PC-3 (cell line): ENCODE results near the gene UBAC2. TPM values are rescaled to one million over a fixed set of nuclear protein-coding genes. Genes with fewer than 3 reads are reported as not detected.

Experiments used
- ATAC-seq: fragments of 200-7000 bp; cut with Tn5 transposase; 2 replicates; pipeline ENCODE4 v1.9.1; 2020; ENCODE audit warnings: mild to moderate bottlenecking, moderate library complexity
- BruUV-seq: library from RNA; stranded (reverse); fragments of 400-500 nt; replicated peaks from 2 replicates; lab custom pipeline; 2021; lab: Mats Ljungman, UMichigan
- CTCF ChIA-PET: fragments of 300-600 bp; sonication (Branson Sonifier 250); formaldehyde crosslinking; loops from one replicate; lab custom pipeline; 2022; ENCODE audit warnings: antibody characterized with exemption; lab: Charles Lee
- POLR2A ChIA-PET: fragments of 300-600 bp; sonication (Branson Sonifier 250); formaldehyde crosslinking; loops from one replicate; lab custom pipeline; 2022; ENCODE audit warnings: antibody characterized with exemption; ENCODE audit not compliant: unreplicated experiment; lab: Charles Lee
- DNase-seq: peaks from one replicate; pipeline ENCODE4 v3.0.0-alpha.2; 2015
- H2AFZ ChIP-seq: fragments of 300-600 bp; sonication (generic); 2 replicates; pipeline ENCODE4 v1.6.0; 2016; ENCODE audit warnings: antibody characterized with exemption, low read length
- H3F3A ChIP-seq: fragments of 300-600 bp; sonication (generic); one replicate; pipeline ENCODE4 v1.6.0; 2017; ENCODE audit warnings: antibody characterized with exemption, low read length, control low read depth, mild to moderate bottlenecking; ENCODE audit not compliant: unreplicated experiment
- H3K27ac ChIP-seq: fragments of 300-600 bp; sonication (generic); 2 replicates; pipeline ENCODE4 v1.5.1; 2016; ENCODE audit warnings: mild to moderate bottlenecking, low read length
- H3K27me3 ChIP-seq: fragments of 300-600 bp; sonication (generic); 2 replicates; pipeline ENCODE4 v1.6.1; 2016; ENCODE audit warnings: low read length, mixed read lengths
- H3K36me3 ChIP-seq: fragments of 300-600 bp; sonication (generic); 2 replicates; pipeline ENCODE4 v1.6.1; 2016; ENCODE audit warnings: low read depth, mixed run types, low read length, mixed read lengths
- H3K4me1 ChIP-seq: fragments of 300-600 bp; sonication (generic); 2 replicates; pipeline ENCODE4 v1.5.1; 2016; ENCODE audit warnings: low read length; ENCODE audit not compliant: insufficient read depth
- H3K4me2 ChIP-seq: fragments of 300-600 bp; sonication (generic); 2 replicates; pipeline ENCODE4 v1.6.0; 2016; ENCODE audit warnings: low read length
- H3K4me3 ChIP-seq: fragments of 300-600 bp; sonication (generic); 2 replicates; pipeline ENCODE4 v1.5.1; 2016; ENCODE audit warnings: mild to moderate bottlenecking, low read length, mixed read lengths
- H3K79me2 ChIP-seq: fragments of 300-600 bp; sonication (generic); 2 replicates; pipeline ENCODE4 v1.6.1; 2017; ENCODE audit warnings: low read length, mixed read lengths
- H3K9ac ChIP-seq: fragments of 300-600 bp; sonication (generic); 2 replicates; pipeline ENCODE4 v1.6.0; 2016; ENCODE audit warnings: mild to moderate bottlenecking, low read length
- H3K9me2 ChIP-seq: fragments of 300-600 bp; sonication (generic); replicated peaks from 2 replicates; pipeline ENCODE4 v1.6.1; 2016; ENCODE audit warnings: mixed run types, low read length, mixed read lengths
- H3K9me3 ChIP-seq: fragments of 300-600 bp; sonication (generic); 2 replicates; pipeline ENCODE4 v1.6.1; 2016; ENCODE audit warnings: low read length, mixed read lengths
- H4K20me1 ChIP-seq: fragments of 300-600 bp; sonication (generic); 2 replicates; pipeline ENCODE4 v1.6.1; 2016; ENCODE audit warnings: low read length, mixed read lengths
- CTCF ChIP-seq: fragments of 300-600 bp; sonication (generic); conservative IDR thresholded peaks from 2 replicates; pipeline ENCODE4 v1.5.1; 2017; ENCODE audit warnings: antibody characterized with exemption, low read depth, mild to moderate bottlenecking, low read length
- EZH2 ChIP-seq: fragments of 300-600 bp; sonication (generic); IDR thresholded peaks from one replicate; pipeline ENCODE4 v1.6.1; 2017; ENCODE audit warnings: antibody characterized with exemption, mild to moderate bottlenecking, low read length; ENCODE audit not compliant: unreplicated experiment
- EZH2phosphoT487 ChIP-seq: fragments of 300-600 bp; sonication (generic); IDR thresholded peaks from 2 replicates; pipeline ENCODE4 v1.6.1; 2018; ENCODE audit warnings: mild to moderate bottlenecking, antibody characterized with exemption, low read length, borderline replicate concordance
- intact Hi-C: fragments of 100-400 bp; cut with micrococcal nuclease; formaldehyde crosslinking; loops from 2 replicates; pipeline ENCODE4 v1.9.0; 2023
- total RNA-seq: library from RNA; depleted of rRNA; stranded (reverse); fragments of >200 nt; gene quantifications from 2 replicates; pipeline ENCODE4 v1.2.3, GENCODE V29; 2014

UBAC2 gene
- total RNA-seq, 1 experiment from 2014 or later, result 34.5 TPM

- no TSS peak for BruUV-seq
- Histone ChIP-seq H3K4me3 (no peak overlapping the region), H3K36me3 (peaks cover 4% of the 10 kb centered on the region; the same call in 1 of the 2 replicates), H3K9me2 (no peaks in the 10 kb centered on the region), H3K9me3 (no peaks in the 10 kb centered on the region), H3K9ac (no peak overlapping the region), H2AFZ (no peak overlapping the region), H4K20me1 (no peaks in the 10 kb centered on the region), H3K79me2 (no peaks in the 10 kb centered on the region), H3K4me1 (no peaks in the 10 kb centered on the region; the same call in 1 of the 2 replicates), H3F3A (no peaks in the 10 kb centered on the region), H3K27ac (no peak overlapping the region), H3K4me2 (no peak overlapping the region), H3K27me3 (no peaks in the 10 kb centered on the region)
- DNase-seq, result no peak
- TF ChIP-seq EZH2, result no peak
- no peak for TF ChIP-seq CTCF
- no peak for TF ChIP-seq EZH2phosphoT487
- no peak for ATAC-seq
- POLR2A ChIA-PET, result no interaction called here
- CTCF ChIA-PET, result no interaction called here
- intact Hi-C loops, result no loop called here
These were observed 185.8 kb downstream of the UBAC2 start for GRCh38 chr13:99386495-99386894.

- no peaks in the 10 kb centered on the region for H3F3A ChIP-seq
- DNase-seq (peak; percentile 55), ATAC-seq (peak; percentile 18; the same call in 1 of the 2 replicates)
- H3K27me3 ChIP-seq, result no peaks in the 10 kb centered on the region
- H3K36me3 ChIP-seq, result peaks cover 4% of the 10 kb centered on the region; the same call in 1 of the 2 replicates
- H2AFZ ChIP-seq, result no peak overlapping the region
- H3K4me1 ChIP-seq, result no peaks in the 10 kb centered on the region; the same call in 1 of the 2 replicates
- no peak overlapping the region for H3K4me3 ChIP-seq
- no TSS peak for BruUV-seq
- no peaks in the 10 kb centered on the region for H3K9me3 ChIP-seq
- no peak overlapping the region for H3K27ac ChIP-seq
- no peak overlapping the region for H3K4me2 ChIP-seq
- no peak overlapping the region for H3K9ac ChIP-seq
- no peaks in the 10 kb centered on the region for H3K79me2 ChIP-seq
- ChIA-PET POLR2A (no interaction called here), CTCF (no interaction called here)
- intact Hi-C loops, result no loop called here
- no peaks in the 10 kb centered on the region for H4K20me1 ChIP-seq
- H3K9me2 ChIP-seq, result no peaks in the 10 kb centered on the region
- no peak for TF ChIP-seq EZH2phosphoT487
- peak; percentile 85 for TF ChIP-seq CTCF
These were observed 186.5 kb downstream of the UBAC2 start for GRCh38 chr13:99386911-99387788.
